K562 (cell line): Measurements from ENCODE around the gene ANKRD44. TPM values are rescaled to one million over a fixed set of nuclear protein-coding genes. Genes with fewer than 3 reads are reported as not detected.

ENCODE experiments used
- ATAC-seq: fragments of 200-7000 bp; cut with Tn5 transposase; 3 replicates; pipeline ENCODE4 v1.9.1; 2020; ENCODE audit warnings: moderate library complexity
- BruUV-seq: library from RNA; stranded (reverse); fragments of 400-500 nt; replicated peaks from 2 replicates; lab custom pipeline; 2021; lab: Mats Ljungman, UMichigan
- CTCF ChIA-PET: fragments of 300-600 bp; formaldehyde crosslinking; extraction: SDS; loops from one replicate; lab custom pipeline; 2021; ENCODE audit warnings: low intra/inter-chr PET ratio; lab: Yijun Ruan, JAX
- POLR2A ChIA-PET: fragments of 300-600, 350-650 bp; sonication (Branson Sonifier 250); formaldehyde crosslinking; extraction: SDS; loops from one replicate; lab custom pipeline; 2021; ENCODE audit warnings: antibody characterized with exemption, inconsistent platforms; lab: Yijun Ruan, JAX
- DNase-seq, 4 experiments: peaks; one replicate each; pipeline versions ENCODE4 v3.0.0 to v3.0.0-alpha.2; 2011 to 2018; ENCODE audit warnings: low spot score in 3 of 4, mixed read lengths in 3 of 4; ENCODE audit errors: extremely low read depth in 1 of 4
- FAIRE-seq: peaks from 2 replicates; lab custom pipeline; 2011; peaks lifted over from hg19 to GRCh38; lab: Jason Lieb, UNC
- H2AFZ ChIP-seq: 2 replicates; pipeline ENCODE4 v1.6.0; 2011; ENCODE audit warnings: low read depth, low read length, control low read depth, inconsistent platforms
- H3K27ac ChIP-seq: fragments of 200-600 bp; 3 replicates; pipeline ENCODE4 v1.8.0; 2011; ENCODE audit warnings: low read depth, mild to moderate bottlenecking, control low read depth, inconsistent platforms, low read length, moderate library complexity, mixed read lengths; ENCODE audit errors: extremely low read depth
- H3K27me3 ChIP-seq, 2 experiments: fragments of 300-600 bp in 1 of 2; 2 replicates in 1 of 2; 3 replicates in 1 of 2; pipeline versions ENCODE4 v1.6.0 to v1.8.0; 2011; ENCODE audit warnings: inconsistent platforms in 2 of 2, low read length in 2 of 2, mild to moderate bottlenecking in 1 of 2, mixed read lengths in 1 of 2, moderate library complexity in 1 of 2; ENCODE audit not compliant: control insufficient read depth in 2 of 2, insufficient read depth in 2 of 2
- H3K36me3 ChIP-seq: fragments of 300-600 bp; 3 replicates; pipeline ENCODE4 v1.8.0; 2011; ENCODE audit warnings: mild to moderate bottlenecking, low read length, inconsistent platforms; ENCODE audit not compliant: control insufficient read depth, insufficient read depth
- H3K4me1 ChIP-seq, 2 experiments: fragments of 200-600 bp in 1 of 2; replicated peaks in 1 of 2; 2 replicates in 1 of 2; 3 replicates in 1 of 2; pipeline versions ENCODE4 v1.5.1 to v1.8.0; 2011; ENCODE audit warnings: inconsistent platforms in 2 of 2, low read length in 2 of 2, mild to moderate bottlenecking in 1 of 2, mixed read lengths in 1 of 2, moderate library complexity in 1 of 2; ENCODE audit not compliant: control insufficient read depth in 2 of 2, insufficient read depth in 2 of 2
- H3K4me2 ChIP-seq: 2 replicates; pipeline ENCODE4 v1.6.1; 2011; ENCODE audit warnings: low read length, control low read depth, inconsistent platforms, mixed read lengths; ENCODE audit not compliant: insufficient read depth
- H3K4me3 ChIP-seq: fragments of 200-600 bp; sonication (generic), shearing (Covaris generic); 2 replicates; pipeline ENCODE4 v1.5.1; 2016; ENCODE audit warnings: control low read depth, inconsistent platforms
- H3K79me2 ChIP-seq: fragments of 200-600 bp; 3 replicates; pipeline ENCODE4 v1.8.0; 2011; ENCODE audit warnings: low read length, inconsistent platforms; ENCODE audit not compliant: control insufficient read depth, insufficient read depth
- H3K9ac ChIP-seq, 2 experiments: 2 replicates each; pipeline versions ENCODE4 v1.6.0 to v1.6.1; 2011; ENCODE audit warnings: low read depth in 2 of 2, low read length in 2 of 2, control low read depth in 1 of 2, inconsistent platforms in 1 of 2, mild to moderate bottlenecking in 1 of 2, mixed read lengths in 1 of 2; ENCODE audit not compliant: insufficient read depth in 1 of 2
- H3K9me1 ChIP-seq: one replicate; pipeline ENCODE4 v1.6.0; 2011; ENCODE audit warnings: inconsistent platforms, mild to moderate bottlenecking, low read length, moderate library complexity; ENCODE audit not compliant: control insufficient read depth, insufficient read depth
- H3K9me3 ChIP-seq: replicated peaks from 2 replicates; pipeline ENCODE4 v1.5.1; 2011; ENCODE audit warnings: low read depth, low read length, inconsistent platforms; ENCODE audit not compliant: control insufficient read depth, insufficient read depth
- H4K20me1 ChIP-seq: replicated peaks from 2 replicates; pipeline ENCODE4 v1.6.1; 2011; ENCODE audit warnings: low read length, inconsistent platforms, mixed read lengths; ENCODE audit not compliant: control insufficient read depth, insufficient read depth
- CREB3L1 ChIP-seq: fragments of 450-650 bp; IDR thresholded peaks from 2 replicates; pipeline ENCODE4 v1.6.1; 2014; ENCODE audit warnings: low read depth, mild to moderate bottlenecking, moderate library complexity, borderline replicate concordance
- EGR1 ChIP-seq: fragments of 450-650 bp; conservative IDR thresholded peaks from 2 replicates; pipeline ENCODE4 v1.6.1; 2017; ENCODE audit warnings: mild to moderate bottlenecking
- HINFP ChIP-seq: fragments of 450-650 bp; conservative IDR thresholded peaks from 2 replicates; pipeline ENCODE4 v1.6.1; 2016; ENCODE audit warnings: missing genetic modification characterization, low read depth, mild to moderate bottlenecking, control low read depth, missing compliant biosample characterization
- NFRKB ChIP-seq: fragments of 450-650 bp; IDR thresholded peaks from 2 replicates; pipeline ENCODE4 v1.6.1; 2016; ENCODE audit warnings: low read depth
- ZNF324 ChIP-seq: fragments of 250-450 bp; sonication (Bioruptor Pico); IDR thresholded peaks from 2 replicates; pipeline ENCODE4 v1.4.0; 2020; ENCODE audit warnings: mild to moderate bottlenecking
- WGBS: fragments of 100-300 bp; shearing (Covaris generic); methylation state at CpG from one replicate; pipeline ENCODE4 v1.1.6; 2016; ENCODE audit warnings: low coverage, mixed read lengths; ENCODE audit not compliant: insufficient coverage; ENCODE audit errors: missing lambda C conversion rate; 5-methylcytosine and 5-hydroxymethylcytosine counted together
- in situ Hi-C: fragments of 300-500 bp; cut with MboI; formaldehyde crosslinking; loops from 4 replicates; pipeline ENCODE4 v1.15.0; 2018; ENCODE audit warnings: inconsistent platforms, mixed read lengths
- intact Hi-C: fragments of 100-400 bp; cut with micrococcal nuclease; formaldehyde crosslinking; loops from 2 replicates; pipeline ENCODE4 v1.14.2; 2022
- polyA plus RNA-seq, 8 experiments: library from polyadenylated mRNA; depleted of rRNA in 4 of 8; stranded (reverse) in 5 of 8; unstranded in 3 of 8; fragments of >200 nt; fragmentation: Nextera tagmentation in 2 of 8; fragmentation: Illumina TruSeq in 1 of 8; extraction: Ambion mirVana in 2 of 8; extraction: Trizol in 1 of 8; gene quantifications; 2 replicates each; pipeline versions ENCODE4 v1.2.1 to v1.2.3, GENCODE V29; 2011 to 2014; ENCODE audit warnings: inconsistent platforms in 1 of 8, missing spikeins in 1 of 8
- total RNA-seq, 7 experiments: library from RNA; depleted of rRNA in 6 of 7; stranded (reverse); fragments of >200 nt in 6 of 7; fragmentation: Illumina TruSeq in 2 of 7; extraction: Trizol in 2 of 7; gene quantifications; 2 replicates each; pipeline versions ENCODE4 v1.2.1 to v1.2.3, GENCODE V29; 2011 to 2021; ENCODE audit warnings: low replicate concordance in 1 of 7

ANKRD44 gene
- total and polyA plus RNA-seq, 9 of the 15 experiments (the other 6 are each of a cell fraction or from before 2014, with no cell fraction given): 0.03 to 0.64 (median 0.07) TPM; not detected in 3

- H3K4me1 ChIP-seq: no peaks in the 10 kb centered on the region
Measured at GRCh38 chr2:197137231-197137630, 173.3 kb downstream of the ANKRD44 start.

GRCh38 chr2:197136452-197136851, 174.1 kb downstream of the ANKRD44 start:
- DNase-seq: no peak
- CTCF ChIA-PET: no interaction called here
- H3K27me3 ChIP-seq: no peaks in the 10 kb centered on the region
- BruUV-seq: no TSS peak
- intact Hi-C loops: no loop called here
- no peak overlapping the region for H3K4me3 ChIP-seq
- TF ChIP-seq HINFP (tag) (no peak), CREB3L1 (no peak), EGR1 (no peak)
- TF ChIP-seq, all 486 proteins: peak for 0
- no peaks in the 10 kb centered on the region for H3K79me2 ChIP-seq
- no peak overlapping the region for H3K9ac ChIP-seq
- H3K9me1 ChIP-seq: no peaks in the 10 kb centered on the region
- H2AFZ ChIP-seq: no peak overlapping the region
- no peak overlapping the region for H3K4me2 ChIP-seq
- H3K4me1 ChIP-seq: no peaks in the 10 kb centered on the region
- in situ Hi-C loops: no loop called here
- no peaks in the 10 kb centered on the region for H3K9me3 ChIP-seq
- no peak for FAIRE-seq
- POLR2A ChIA-PET: no interaction called here
- no peak for ATAC-seq
- no peaks in the 10 kb centered on the region for H3K36me3 ChIP-seq
- H3K27ac ChIP-seq: no peak overlapping the region
- WGBS: 0% methylated on average over 5 of the region's 5 CpGs
- H4K20me1 ChIP-seq: no peaks in the 10 kb centered on the region

More at GRCh38 chr2:197137231-197137630, 173.3 kb downstream of the ANKRD44 start:
- DNase-seq: no peak
- H3K79me2 ChIP-seq: no peaks in the 10 kb centered on the region
- no peak overlapping the region for H3K4me2 ChIP-seq
- no peaks in the 10 kb centered on the region for H3K9me3 ChIP-seq
- no peak for FAIRE-seq
- no peaks in the 10 kb centered on the region for H4K20me1 ChIP-seq
- TF ChIP-seq NFRKB (no peak), ZNF324 (CRISPR knock-in tag) (no peak)
- BruUV-seq: no TSS peak
- no peak for ATAC-seq
- no peak overlapping the region for H3K4me3 ChIP-seq
- no peaks in the 10 kb centered on the region for H3K9me1 ChIP-seq
- POLR2A ChIA-PET: no interaction called here
- H2AFZ ChIP-seq: no peak overlapping the region
- in situ Hi-C loops (no loop called here), intact Hi-C loops (no loop called here)
- WGBS: 2% methylated on average over 4 of the region's 4 CpGs
- no peak overlapping the region for H3K27ac ChIP-seq
- no peak overlapping the region for H3K9ac ChIP-seq
- no peaks in the 10 kb centered on the region for H3K27me3 ChIP-seq
- CTCF ChIA-PET: interaction anchor here (0.6 kb wide), 1 partner anchor 25 kb away, joined by 3 read pairs; no protein-coding TSS in a partner anchor
- no peaks in the 10 kb centered on the region for H3K36me3 ChIP-seq
